ENCODE data around the gene BICDL2. TPM values are rescaled to one million over a fixed set of nuclear protein-coding genes. Genes with fewer than 3 reads are reported as not detected.

The BICDL2 gene
- not detected for total RNA-seq (2013)
- not detected for polyA plus RNA-seq
- polyA minus RNA-seq: not detected in 2 replicates
- 0 to 0.46 (median 0.12) reads per million in 11 experiments for total RNA-seq

GRCh38 chr16:3036726-3037315, at the start of gene BICDL2:
BICDL2 (minus strand) TSS chr16:3036944; CDS start chr16:3035496, 1,448 bp downstream.
- Mint-ChIP-seq H3K36me3 (peaks cover 8 to 15% of the 10 kb centered on the region in 2 donors), H3K4me1 (peaks cover 17% of the 10 kb centered on the region), H3K27ac (no peak within 1 kb of the TSS), H3K27me3 (ENCODE audit: low read depth in 3 of 3) (peaks cover 72 to 95% (median 92%) of the 10 kb centered on the region in 3 donors), H3K9me3 (peaks cover 3 to 34% (median 14%) of the 10 kb centered on the region in 7 donors), H3K4me3 (peak within 1 kb of the TSS in 1 of 2 donors; percentile 88)
- intact Hi-C loops (cut with micrococcal nuclease): no loop called here
- H3K4me2 ChIP-seq (replicated peaks; ENCODE audit: extremely low read depth, low read length, poor library complexity, severe bottlenecking): peak within 1 kb of the TSS; percentile 16
- H4K20me1 ChIP-seq (ENCODE audit: insufficient read depth, low read length): no peaks in the 10 kb centered on the region
- DNase-seq: no peak
- no peaks in the 10 kb centered on the region for H3K36me3 ChIP-seq (replicated peaks in 1 of 2; ENCODE audit: control insufficient read depth in 1 of 2, insufficient read depth in 2 of 2, low read length in 2 of 2)
- peak within 1 kb of the TSS; percentile 4 for H3K9ac ChIP-seq (ENCODE audit: insufficient read depth, low read length, poor library complexity, severe bottlenecking)
- TF ChIP-seq CTCF (IDR thresholded peaks at IDR 0.05): no peak
- H3K27me3 ChIP-seq (ENCODE audit: control insufficient read depth in 2 of 2, insufficient read depth in 2 of 2, low read length in 2 of 2): peaks cover 45 to 84% of the 10 kb centered on the region in 2 donors
- H3K9me3 ChIP-seq (replicated peaks in 1 of 2; ENCODE audit: control insufficient read depth in 1 of 2, insufficient read depth in 1 of 2, low read length in 2 of 2): peaks cover 0 to 19% of the 10 kb centered on the region in 2 donors
- H3K4me3 ChIP-seq (replicated peaks in 1 of 3; ENCODE audit: low read depth in 2 of 3, low read length in 3 of 3): no peak within 1 kb of the TSS
- H3K27ac ChIP-seq (ENCODE audit: low read depth in 1 of 2, low read length in 2 of 2): no peak within 1 kb of the TSS
- 2% methylated on average over 35 of the region's 44 CpGs for WGBS (ENCODE audit: insufficient coverage)
- no peaks in the 10 kb centered on the region for H3K79me2 ChIP-seq (ENCODE audit: insufficient read depth, low read length)
- H3K4me1 ChIP-seq (ENCODE audit: control insufficient read depth in 1 of 2, insufficient read depth in 2 of 2, low read length in 2 of 2): peaks cover 7 to 17% of the 10 kb centered on the region in 2 donors
- H2AFZ ChIP-seq (ENCODE audit: insufficient read depth, low read depth, low read length, poor library complexity, severe bottlenecking): no peak within 1 kb of the TSS

GRCh38 chr16:3085868-3086595, 49.3 kb upstream of the BICDL2 start:
- no peaks in the 10 kb centered on the region for H3K9me3 Mint-ChIP-seq
- peak overlapping the region; percentile 92 for H3K4me2 ChIP-seq (replicated peaks; ENCODE audit: extremely low read depth, low read length, poor library complexity, severe bottlenecking)
- H3K27ac Mint-ChIP-seq: peak overlapping the region in 1 of 7 donors; percentile 70
- peaks cover 2 to 3% of the 10 kb centered on the region in 2 donors for H3K36me3 ChIP-seq (replicated peaks in 1 of 2; ENCODE audit: control insufficient read depth in 1 of 2, insufficient read depth in 2 of 2, low read length in 2 of 2)
- H3K27me3 Mint-ChIP-seq (ENCODE audit: low read depth in 3 of 3): peaks cover 0 to 2% (median 0%) of the 10 kb centered on the region in 3 donors
- peak in 1 of 3 donors; percentile 2 for DNase-seq
- no peaks in the 10 kb centered on the region for H3K27me3 ChIP-seq (ENCODE audit: control insufficient read depth in 2 of 2, insufficient read depth in 2 of 2, low read length in 2 of 2)
- H3K9me3 ChIP-seq (replicated peaks in 1 of 2; ENCODE audit: control insufficient read depth in 1 of 2, insufficient read depth in 1 of 2, low read length in 2 of 2): no peaks in the 10 kb centered on the region
- H3K79me2 ChIP-seq (ENCODE audit: insufficient read depth, low read length): peaks cover 15% of the 10 kb centered on the region
- peaks cover 32% of the 10 kb centered on the region in 2 donors for H3K4me1 ChIP-seq (ENCODE audit: control insufficient read depth in 1 of 2, insufficient read depth in 2 of 2, low read length in 2 of 2)
- H3K4me3 Mint-ChIP-seq: peak overlapping the region; percentile 85 to 90
- intact Hi-C loops (cut with micrococcal nuclease): no loop called here
- TF ChIP-seq CTCF (IDR thresholded peaks at IDR 0.05): no peak
- peaks cover 3 to 30% of the 10 kb centered on the region in 2 donors for H3K36me3 Mint-ChIP-seq
- WGBS (ENCODE audit: insufficient coverage): 95% methylated on average over 6 of the region's 17 CpGs
- H2AFZ ChIP-seq (ENCODE audit: insufficient read depth, low read depth, low read length, poor library complexity, severe bottlenecking): peak overlapping the region; percentile 94
- H3K27ac ChIP-seq (ENCODE audit: low read depth in 1 of 2, low read length in 2 of 2): peak overlapping the region; percentile 19 to 72
- no peaks in the 10 kb centered on the region for H4K20me1 ChIP-seq (ENCODE audit: insufficient read depth, low read length)
- H3K4me3 ChIP-seq (replicated peaks in 1 of 3; ENCODE audit: low read depth in 2 of 3, low read length in 3 of 3): peak overlapping the region; percentile 45 to 80 (median 68)
- H3K4me1 Mint-ChIP-seq: peaks cover 44% of the 10 kb centered on the region
- H3K9ac ChIP-seq (ENCODE audit: insufficient read depth, low read length, poor library complexity, severe bottlenecking): peak overlapping the region; percentile 58

Data from CD14-positive monocyte (primary cell).